IPS-20b (cell line): ENCODE results near the gene REELD1.

Source experiments
- H3K27ac ChIP-seq: one replicate; pipeline ENCODE4 v1.5.1; 2013; ENCODE audit warnings: low read length
- H3K27me3 ChIP-seq: 2 replicates; pipeline ENCODE4 v1.6.1; 2013; ENCODE audit warnings: mild to moderate bottlenecking, low read length, inconsistent platforms; ENCODE audit not compliant: insufficient read depth
- H3K36me3 ChIP-seq: 2 replicates; pipeline ENCODE4 v1.6.1; 2013; ENCODE audit warnings: low read depth, mild to moderate bottlenecking, inconsistent platforms, low read length, moderate library complexity; ENCODE audit not compliant: insufficient read depth
- H3K4me1 ChIP-seq: 2 replicates; pipeline ENCODE4 v1.6.1; 2013; ENCODE audit warnings: mild to moderate bottlenecking, control low read depth, inconsistent platforms, low read length, moderate library complexity; ENCODE audit not compliant: insufficient read depth
- H3K4me3 ChIP-seq: 2 replicates; pipeline ENCODE4 v1.5.1; 2013; ENCODE audit warnings: mild to moderate bottlenecking, low read length, inconsistent platforms
- H3K9ac ChIP-seq: 2 replicates; pipeline ENCODE4 v1.6.1; 2013; ENCODE audit warnings: low read depth, mild to moderate bottlenecking, inconsistent platforms, low read length, moderate library complexity
- H3K9me3 ChIP-seq: 2 replicates; pipeline ENCODE4 v1.6.1; 2013; ENCODE audit warnings: mild to moderate bottlenecking, low read depth, low read length, inconsistent platforms; ENCODE audit not compliant: insufficient read depth

The REELD1 gene

GRCh38 chr4:146271466-146271865, 57.1 kb downstream of the REELD1 start:
- Histone ChIP-seq H3K36me3 (no peaks in the 10 kb centered on the region), H3K9me3 (no peaks in the 10 kb centered on the region), H3K27ac (no peak overlapping the region), H3K9ac (no peak overlapping the region), H3K4me1 (peaks cover under 1% of the 10 kb centered on the region), H3K4me3 (no peak overlapping the region), H3K27me3 (no peaks in the 10 kb centered on the region)

- Histone ChIP-seq H3K36me3 (no peaks in the 10 kb centered on the region), H3K9me3 (no peaks in the 10 kb centered on the region)
These were observed 59.0 kb downstream of the REELD1 start for GRCh38 chr4:146273204-146273901.

GRCh38 chr4:146274774-146275173, 60.4 kb downstream of the REELD1 start:
- Histone ChIP-seq H3K36me3 (no peaks in the 10 kb centered on the region), H3K27ac (no peak overlapping the region), H3K27me3 (no peaks in the 10 kb centered on the region), H3K4me3 (no peak overlapping the region), H3K9me3 (no peaks in the 10 kb centered on the region), H3K4me1 (no peaks in the 10 kb centered on the region), H3K9ac (no peak overlapping the region)

More at GRCh38 chr4:146273204-146273901, 59.0 kb downstream of the REELD1 start:
- Histone ChIP-seq H3K27ac (no peak overlapping the region), H3K9ac (no peak overlapping the region), H3K27me3 (no peaks in the 10 kb centered on the region), H3K4me1 (no peaks in the 10 kb centered on the region), H3K4me3 (no peak overlapping the region)

- no peaks in the 10 kb centered on the region for H3K4me1 ChIP-seq
- H3K9ac ChIP-seq: no peak overlapping the region
- H3K27ac ChIP-seq: no peak overlapping the region
These were observed 61.0 kb downstream of the REELD1 start for GRCh38 chr4:146275370-146275769.

GRCh38 chr4:146278986-146279385, 64.6 kb downstream of the REELD1 start:
- Histone ChIP-seq H3K27me3 (no peaks in the 10 kb centered on the region), H3K9ac (no peak overlapping the region), H3K4me3 (no peak overlapping the region), H3K36me3 (no peaks in the 10 kb centered on the region), H3K4me1 (no peaks in the 10 kb centered on the region), H3K9me3 (no peaks in the 10 kb centered on the region), H3K27ac (no peak overlapping the region)

More at GRCh38 chr4:146275370-146275769, 61.0 kb downstream of the REELD1 start:
- no peaks in the 10 kb centered on the region for H3K36me3 ChIP-seq
- no peak overlapping the region for H3K4me3 ChIP-seq
- H3K9me3 ChIP-seq: no peaks in the 10 kb centered on the region
- H3K27me3 ChIP-seq: no peaks in the 10 kb centered on the region
